Neural cell (in vitro differentiated cells): Measurements from ENCODE around the gene CNTFR. TPM values are rescaled to one million over a fixed set of nuclear protein-coding genes. Genes with fewer than 3 reads are reported as not detected.

Experiments
- H2AFZ ChIP-seq: fragments of 200-600, 300-800 bp; sonication (generic), shearing (Covaris generic); 2 replicates; pipeline ENCODE4 v1.6.0; 2014; ENCODE audit warnings: low read depth, mild to moderate bottlenecking, antibody characterized with exemption, low read length, moderate library complexity
- H3F3A ChIP-seq: fragments of 200-600 bp; shearing (Covaris generic); 2 replicates; pipeline ENCODE4 v1.6.1; 2016; ENCODE audit warnings: mild to moderate bottlenecking, moderate library complexity, mixed read lengths, antibody characterized with exemption, low read length; ENCODE audit not compliant: insufficient read depth, poor library complexity, severe bottlenecking
- H3K27ac ChIP-seq: fragments of 200-600, 300-800 bp; sonication (generic), shearing (Covaris generic); 2 replicates; pipeline ENCODE4 v1.5.1; 2014; ENCODE audit warnings: mild to moderate bottlenecking, low read length, moderate library complexity
- H3K27me3 ChIP-seq: fragments of 300-800, 200-600 bp; sonication (generic), shearing (Covaris generic); 2 replicates; pipeline ENCODE4 v1.6.0; 2014; ENCODE audit warnings: mild to moderate bottlenecking, low read depth, low read length, moderate library complexity; ENCODE audit not compliant: insufficient read depth
- H3K36me3 ChIP-seq: fragments of 300-800, 200-600 bp; sonication (generic), shearing (Covaris generic); 2 replicates; pipeline ENCODE4 v1.5.1; 2014; ENCODE audit warnings: mild to moderate bottlenecking, antibody characterized with exemption, low read length, moderate library complexity; ENCODE audit not compliant: insufficient read depth
- H3K4me2 ChIP-seq: fragments of 300-800, 200-600 bp; sonication (generic), shearing (Covaris generic); 2 replicates; pipeline ENCODE4 v1.6.0; 2014; ENCODE audit warnings: mild to moderate bottlenecking, low read length
- H3K4me3 ChIP-seq: fragments of 300-800, 200-600 bp; sonication (generic), shearing (Covaris generic); 2 replicates; pipeline ENCODE4 v1.5.1; 2014; ENCODE audit warnings: mild to moderate bottlenecking, low read length, moderate library complexity
- H3K79me2 ChIP-seq: fragments of 200-600 bp; shearing (Covaris generic); replicated peaks from 2 replicates; pipeline ENCODE4 v1.6.0; 2014; ENCODE audit warnings: mild to moderate bottlenecking, low read length, moderate library complexity; ENCODE audit not compliant: insufficient read depth
- H3K9ac ChIP-seq: fragments of 300-800, 200-600 bp; sonication (generic), shearing (Covaris generic); 2 replicates; pipeline ENCODE4 v1.6.1; 2016; ENCODE audit warnings: mild to moderate bottlenecking, low read length, mixed read lengths
- H3K9me2 ChIP-seq: fragments of 200-600 bp; shearing (Covaris generic); 2 replicates; pipeline ENCODE4 v1.6.1; 2016; ENCODE audit warnings: mild to moderate bottlenecking, low read length, mixed read lengths; ENCODE audit not compliant: insufficient read depth
- H3K9me3 ChIP-seq: fragments of 200-600, 300-800 bp; sonication (generic), shearing (Covaris generic); 2 replicates; pipeline ENCODE4 v1.6.1; 2016; ENCODE audit warnings: mild to moderate bottlenecking, mixed run types, low read length, moderate library complexity, mixed read lengths
- H4K20me1 ChIP-seq: fragments of 200-600 bp; shearing (Covaris generic); 2 replicates; pipeline ENCODE4 v1.6.1; 2016; ENCODE audit warnings: mild to moderate bottlenecking, mixed run types; ENCODE audit not compliant: insufficient read depth
- EP300 ChIP-seq: fragments of 450-650 bp; conservative IDR thresholded peaks from 2 replicates; pipeline ENCODE4 v1.6.1; 2014; ENCODE audit warnings: antibody characterized with exemption, mild to moderate bottlenecking, moderate library complexity; ENCODE audit not compliant: poor library complexity, severe bottlenecking
- EZH2 ChIP-seq: fragments of 200-600, 300-800 bp; shearing (Covaris generic), sonication (generic); IDR thresholded peaks from 2 replicates; pipeline ENCODE4 v1.6.1; 2014; ENCODE audit warnings: antibody characterized with exemption, low read length, borderline replicate concordance, mild to moderate bottlenecking; ENCODE audit not compliant: insufficient read depth, poor library complexity, severe bottlenecking
- MXI1 ChIP-seq: fragments of 450-650 bp; conservative IDR thresholded peaks from 2 replicates; pipeline ENCODE4 v1.6.1; 2014; ENCODE audit warnings: antibody characterized with exemption, mild to moderate bottlenecking; ENCODE audit not compliant: poor library complexity, severe bottlenecking
- POLR2AphosphoS5 ChIP-seq: IDR thresholded peaks from 2 replicates; pipeline ENCODE4 v1.6.1; 2012
- RAD21 ChIP-seq: fragments of 450-650 bp; conservative IDR thresholded peaks from 2 replicates; pipeline ENCODE4 v1.6.1; 2014; ENCODE audit warnings: antibody characterized with exemption, mild to moderate bottlenecking, moderate library complexity
- SMC3 ChIP-seq: fragments of 450-650 bp; conservative IDR thresholded peaks from 2 replicates; pipeline ENCODE4 v1.6.1; 2014; ENCODE audit warnings: antibody characterized with exemption, mild to moderate bottlenecking, moderate library complexity; ENCODE audit not compliant: poor library complexity
- TAF1 ChIP-seq: IDR thresholded peaks from 2 replicates; pipeline ENCODE4 v1.6.1; 2012; ENCODE audit warnings: low read depth
- polyA plus RNA-seq: library from polyadenylated mRNA; depleted of rRNA; stranded (reverse); fragments of >200 nt; gene quantifications from 2 replicates; pipeline ENCODE4 v1.2.3, GENCODE V29; 2014
- TF ChIP-seq, protein P1 (sequence below): fragments of 450-650 bp; IDR thresholded peaks from 2 replicates; pipeline ENCODE4 v1.5.1; 2014; ENCODE audit warnings: antibody characterized with exemption, mild to moderate bottlenecking, moderate library complexity; ENCODE audit not compliant: poor library complexity, severe bottlenecking
- TF ChIP-seq, protein P2 (sequence below): IDR thresholded peaks from 2 replicates; pipeline ENCODE4 v1.6.1; 2012; ENCODE audit warnings: borderline replicate concordance

Gene CNTFR
- polyA plus RNA-seq, 1 donor from 2014 or later = 19.0 TPM

- Histone ChIP-seq H3K9ac (no peak overlapping the region), H3K9me3 (no peaks in the 10 kb centered on the region), H2AFZ (no peak overlapping the region), H3K27me3 (no peaks in the 10 kb centered on the region), H3K9me2 (no peaks in the 10 kb centered on the region), H3K79me2 (peaks cover 3% of the 10 kb centered on the region), H3K27ac (no peak overlapping the region), H4K20me1 (no peaks in the 10 kb centered on the region), H3F3A (no peaks in the 10 kb centered on the region), H3K4me2 (no peak overlapping the region), H3K4me3 (no peak overlapping the region), H3K36me3 (no peaks in the 10 kb centered on the region)
- TF ChIP-seq TAF1 = no peak
- TF ChIP-seq, protein P1, sequence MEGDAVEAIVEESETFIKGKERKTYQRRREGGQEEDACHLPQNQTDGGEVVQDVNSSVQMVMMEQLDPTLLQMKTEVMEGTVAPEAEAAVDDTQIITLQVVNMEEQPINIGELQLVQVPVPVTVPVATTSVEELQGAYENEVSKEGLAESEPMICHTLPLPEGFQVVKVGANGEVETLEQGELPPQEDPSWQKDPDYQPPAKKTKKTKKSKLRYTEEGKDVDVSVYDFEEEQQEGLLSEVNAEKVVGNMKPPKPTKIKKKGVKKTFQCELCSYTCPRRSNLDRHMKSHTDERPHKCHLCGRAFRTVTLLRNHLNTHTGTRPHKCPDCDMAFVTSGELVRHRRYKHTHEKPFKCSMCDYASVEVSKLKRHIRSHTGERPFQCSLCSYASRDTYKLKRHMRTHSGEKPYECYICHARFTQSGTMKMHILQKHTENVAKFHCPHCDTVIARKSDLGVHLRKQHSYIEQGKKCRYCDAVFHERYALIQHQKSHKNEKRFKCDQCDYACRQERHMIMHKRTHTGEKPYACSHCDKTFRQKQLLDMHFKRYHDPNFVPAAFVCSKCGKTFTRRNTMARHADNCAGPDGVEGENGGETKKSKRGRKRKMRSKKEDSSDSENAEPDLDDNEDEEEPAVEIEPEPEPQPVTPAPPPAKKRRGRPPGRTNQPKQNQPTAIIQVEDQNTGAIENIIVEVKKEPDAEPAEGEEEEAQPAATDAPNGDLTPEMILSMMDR = no peak
These were observed 71.4 kb downstream of the CNTFR start for GRCh38 chr9:34518110-34518616.

GRCh38 chr9:34517185-34517584, 72.3 kb downstream of the CNTFR start:
- H3K4me3 ChIP-seq = no peak overlapping the region
- no peak overlapping the region for H2AFZ ChIP-seq
- H3K9me2 ChIP-seq = no peaks in the 10 kb centered on the region
- no peaks in the 10 kb centered on the region for H3K27me3 ChIP-seq
- no peak overlapping the region for H3K27ac ChIP-seq
- H4K20me1 ChIP-seq = no peaks in the 10 kb centered on the region
- peaks cover 3% of the 10 kb centered on the region for H3K79me2 ChIP-seq
- H3K9ac ChIP-seq = no peak overlapping the region
- H3K36me3 ChIP-seq = no peaks in the 10 kb centered on the region
- H3K9me3 ChIP-seq = no peaks in the 10 kb centered on the region
- H3F3A ChIP-seq = no peaks in the 10 kb centered on the region
- TF ChIP-seq, protein P2, sequence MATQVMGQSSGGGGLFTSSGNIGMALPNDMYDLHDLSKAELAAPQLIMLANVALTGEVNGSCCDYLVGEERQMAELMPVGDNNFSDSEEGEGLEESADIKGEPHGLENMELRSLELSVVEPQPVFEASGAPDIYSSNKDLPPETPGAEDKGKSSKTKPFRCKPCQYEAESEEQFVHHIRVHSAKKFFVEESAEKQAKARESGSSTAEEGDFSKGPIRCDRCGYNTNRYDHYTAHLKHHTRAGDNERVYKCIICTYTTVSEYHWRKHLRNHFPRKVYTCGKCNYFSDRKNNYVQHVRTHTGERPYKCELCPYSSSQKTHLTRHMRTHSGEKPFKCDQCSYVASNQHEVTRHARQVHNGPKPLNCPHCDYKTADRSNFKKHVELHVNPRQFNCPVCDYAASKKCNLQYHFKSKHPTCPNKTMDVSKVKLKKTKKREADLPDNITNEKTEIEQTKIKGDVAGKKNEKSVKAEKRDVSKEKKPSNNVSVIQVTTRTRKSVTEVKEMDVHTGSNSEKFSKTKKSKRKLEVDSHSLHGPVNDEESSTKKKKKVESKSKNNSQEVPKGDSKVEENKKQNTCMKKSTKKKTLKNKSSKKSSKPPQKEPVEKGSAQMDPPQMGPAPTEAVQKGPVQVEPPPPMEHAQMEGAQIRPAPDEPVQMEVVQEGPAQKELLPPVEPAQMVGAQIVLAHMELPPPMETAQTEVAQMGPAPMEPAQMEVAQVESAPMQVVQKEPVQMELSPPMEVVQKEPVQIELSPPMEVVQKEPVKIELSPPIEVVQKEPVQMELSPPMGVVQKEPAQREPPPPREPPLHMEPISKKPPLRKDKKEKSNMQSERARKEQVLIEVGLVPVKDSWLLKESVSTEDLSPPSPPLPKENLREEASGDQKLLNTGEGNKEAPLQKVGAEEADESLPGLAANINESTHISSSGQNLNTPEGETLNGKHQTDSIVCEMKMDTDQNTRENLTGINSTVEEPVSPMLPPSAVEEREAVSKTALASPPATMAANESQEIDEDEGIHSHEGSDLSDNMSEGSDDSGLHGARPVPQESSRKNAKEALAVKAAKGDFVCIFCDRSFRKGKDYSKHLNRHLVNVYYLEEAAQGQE = no peak
- H3K4me2 ChIP-seq = no peak overlapping the region

DNA sequence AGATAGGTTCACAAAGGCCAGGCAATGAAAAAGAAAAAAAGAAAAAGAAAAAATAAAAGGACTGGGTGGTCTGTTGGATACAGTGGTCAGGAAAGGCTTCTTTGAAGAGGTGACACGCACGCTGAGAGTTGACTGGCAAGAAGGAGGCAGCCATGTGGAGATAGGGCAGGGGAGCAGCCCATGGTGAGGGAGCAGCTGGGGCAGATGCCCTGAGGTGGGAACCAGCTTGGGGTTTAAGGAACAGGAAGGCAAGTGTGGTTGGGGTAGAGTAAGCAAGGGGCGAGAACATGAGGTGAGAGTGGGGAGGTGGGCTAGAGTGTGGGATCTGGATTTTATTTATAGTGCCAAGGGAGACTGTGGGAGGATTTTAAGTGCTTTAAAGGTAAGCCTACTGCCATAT, 73.6 kb downstream of the CNTFR start:
- Histone ChIP-seq H3K4me2 (no peak overlapping the region), H3K36me3 (no peaks in the 10 kb centered on the region), H3K27me3 (no peaks in the 10 kb centered on the region), H3K9me3 (no peaks in the 10 kb centered on the region), H3F3A (no peaks in the 10 kb centered on the region), H3K27ac (no peak overlapping the region), H3K79me2 (no peaks in the 10 kb centered on the region), H3K4me3 (no peak overlapping the region), H2AFZ (no peak overlapping the region), H3K9me2 (no peaks in the 10 kb centered on the region), H4K20me1 (no peaks in the 10 kb centered on the region), H3K9ac (no peak overlapping the region)
- TF ChIP-seq, protein P2 = no peak
- TF ChIP-seq TAF1 (no peak), RAD21 (no peak), EP300 (no peak), SMC3 (no peak), POLR2AphosphoS5 (no peak), EZH2 (no peak), MXI1 (no peak)
- TF ChIP-seq, protein P1 = no peak
